Activated B cell treated with CpG ODN at 0.5 μM for 24 hours (primary cell): ENCODE data around the gene C1orf167. TPM values are rescaled to one million over a fixed set of nuclear protein-coding genes. Genes with fewer than 3 reads are reported as not detected.

ENCODE experiments used
- ATAC-seq: fragments of 200-7000 bp; cut with Tn5 transposase; one replicate; pipeline ENCODE4 v1.10.0; 2021; ENCODE audit warnings: low read depth, mild to moderate bottlenecking, moderate library complexity
- CTCF ChIA-PET: fragments of 350-600 bp; sonication (Branson Sonifier 250); formaldehyde crosslinking; loops from one replicate; lab custom pipeline; 2021; ENCODE audit warnings: antibody characterized with exemption; lab: Charles Lee
- POLR2A ChIA-PET: fragments of 350-600 bp; sonication (Branson Sonifier 250); formaldehyde crosslinking; loops from one replicate; lab custom pipeline; 2021; ENCODE audit warnings: antibody characterized with exemption; lab: Charles Lee
- DNase-seq: peaks from one replicate; pipeline ENCODE4 v3.0.0; 2022
- H3K27ac Mint-ChIP-seq: one replicate; pipeline ENCODE4 v1.8.0; 2020; ENCODE audit warnings: mixed read lengths
- H3K27me3 Mint-ChIP-seq: one replicate; pipeline ENCODE4 v1.8.0; 2021; ENCODE audit warnings: mixed read lengths
- H3K36me3 Mint-ChIP-seq: one replicate; pipeline ENCODE4 v1.8.0; 2021; ENCODE audit warnings: low read depth, mixed read lengths
- H3K4me1 Mint-ChIP-seq: one replicate; pipeline ENCODE4 v1.8.0; 2021; ENCODE audit warnings: mixed read lengths
- H3K4me3 Mint-ChIP-seq: one replicate; pipeline ENCODE4 v1.8.0; 2020; ENCODE audit warnings: mild to moderate bottlenecking, mixed read lengths
- H3K9me3 Mint-ChIP-seq: one replicate; pipeline ENCODE4 v1.8.0; 2020; ENCODE audit warnings: mixed read lengths
- intact Hi-C: fragments of 100-400 bp; cut with micrococcal nuclease; formaldehyde crosslinking; loops from one replicate; pipeline ENCODE4 v1.15.1; 2024
- total RNA-seq: library from RNA; stranded (reverse); gene quantifications from 2 replicates; pipeline ENCODE4 v1.2.3, GENCODE V29; 2022
- TF ChIP-seq, protein P1 (sequence below): fragments of 200-600 bp; IDR thresholded peaks from one replicate; pipeline ENCODE4 v1.8.0; 2022; ENCODE audit warnings: antibody characterized with exemption, mild to moderate bottlenecking

The C1orf167 gene
- total RNA-seq, 1 donor from 2014 or later: not detected

DNA sequence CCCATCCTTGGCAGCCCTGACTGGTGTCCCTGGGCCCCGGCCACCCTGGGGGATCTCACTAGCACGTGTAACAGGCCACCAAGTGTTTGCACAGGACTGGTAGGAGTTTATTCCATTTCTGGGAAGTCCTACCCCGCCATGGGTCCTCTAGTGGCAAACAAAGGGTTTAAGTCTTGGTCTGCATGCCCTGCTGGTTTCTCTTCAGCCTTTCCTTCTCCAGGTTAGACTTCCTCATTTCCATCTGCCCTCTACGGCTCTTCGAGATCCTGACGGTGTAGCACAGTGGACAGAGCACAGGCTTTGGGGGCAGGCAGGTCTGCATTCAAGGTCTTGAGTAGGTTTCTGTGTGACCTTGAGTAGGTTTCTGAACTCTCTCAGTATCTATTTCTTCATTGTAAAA lies 23.2 kb upstream of the C1orf167 start:
- ChIA-PET POLR2A (no interaction called here), CTCF (interaction anchor here (3.3 kb wide), 1 partner anchor 19 kb away, joined by 16 read pairs; no protein-coding TSS in a partner anchor)
- no peak for DNase-seq
- Mint-ChIP-seq H3K4me1 (peaks cover 40% of the 10 kb centered on the region), H3K9me3 (no peaks in the 10 kb centered on the region), H3K27me3 (no peaks in the 10 kb centered on the region), H3K4me3 (no peak overlapping the region), H3K27ac (no peak overlapping the region), H3K36me3 (peaks cover 3% of the 10 kb centered on the region)
- ATAC-seq: no peak
- TF ChIP-seq, protein P1, sequence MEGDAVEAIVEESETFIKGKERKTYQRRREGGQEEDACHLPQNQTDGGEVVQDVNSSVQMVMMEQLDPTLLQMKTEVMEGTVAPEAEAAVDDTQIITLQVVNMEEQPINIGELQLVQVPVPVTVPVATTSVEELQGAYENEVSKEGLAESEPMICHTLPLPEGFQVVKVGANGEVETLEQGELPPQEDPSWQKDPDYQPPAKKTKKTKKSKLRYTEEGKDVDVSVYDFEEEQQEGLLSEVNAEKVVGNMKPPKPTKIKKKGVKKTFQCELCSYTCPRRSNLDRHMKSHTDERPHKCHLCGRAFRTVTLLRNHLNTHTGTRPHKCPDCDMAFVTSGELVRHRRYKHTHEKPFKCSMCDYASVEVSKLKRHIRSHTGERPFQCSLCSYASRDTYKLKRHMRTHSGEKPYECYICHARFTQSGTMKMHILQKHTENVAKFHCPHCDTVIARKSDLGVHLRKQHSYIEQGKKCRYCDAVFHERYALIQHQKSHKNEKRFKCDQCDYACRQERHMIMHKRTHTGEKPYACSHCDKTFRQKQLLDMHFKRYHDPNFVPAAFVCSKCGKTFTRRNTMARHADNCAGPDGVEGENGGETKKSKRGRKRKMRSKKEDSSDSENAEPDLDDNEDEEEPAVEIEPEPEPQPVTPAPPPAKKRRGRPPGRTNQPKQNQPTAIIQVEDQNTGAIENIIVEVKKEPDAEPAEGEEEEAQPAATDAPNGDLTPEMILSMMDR: no peak
- intact Hi-C loops: loop anchor here (5.0 kb wide), 3 partner anchors 169 to 681 kb away; partner anchors contain the start of gene MTOR

DNA sequence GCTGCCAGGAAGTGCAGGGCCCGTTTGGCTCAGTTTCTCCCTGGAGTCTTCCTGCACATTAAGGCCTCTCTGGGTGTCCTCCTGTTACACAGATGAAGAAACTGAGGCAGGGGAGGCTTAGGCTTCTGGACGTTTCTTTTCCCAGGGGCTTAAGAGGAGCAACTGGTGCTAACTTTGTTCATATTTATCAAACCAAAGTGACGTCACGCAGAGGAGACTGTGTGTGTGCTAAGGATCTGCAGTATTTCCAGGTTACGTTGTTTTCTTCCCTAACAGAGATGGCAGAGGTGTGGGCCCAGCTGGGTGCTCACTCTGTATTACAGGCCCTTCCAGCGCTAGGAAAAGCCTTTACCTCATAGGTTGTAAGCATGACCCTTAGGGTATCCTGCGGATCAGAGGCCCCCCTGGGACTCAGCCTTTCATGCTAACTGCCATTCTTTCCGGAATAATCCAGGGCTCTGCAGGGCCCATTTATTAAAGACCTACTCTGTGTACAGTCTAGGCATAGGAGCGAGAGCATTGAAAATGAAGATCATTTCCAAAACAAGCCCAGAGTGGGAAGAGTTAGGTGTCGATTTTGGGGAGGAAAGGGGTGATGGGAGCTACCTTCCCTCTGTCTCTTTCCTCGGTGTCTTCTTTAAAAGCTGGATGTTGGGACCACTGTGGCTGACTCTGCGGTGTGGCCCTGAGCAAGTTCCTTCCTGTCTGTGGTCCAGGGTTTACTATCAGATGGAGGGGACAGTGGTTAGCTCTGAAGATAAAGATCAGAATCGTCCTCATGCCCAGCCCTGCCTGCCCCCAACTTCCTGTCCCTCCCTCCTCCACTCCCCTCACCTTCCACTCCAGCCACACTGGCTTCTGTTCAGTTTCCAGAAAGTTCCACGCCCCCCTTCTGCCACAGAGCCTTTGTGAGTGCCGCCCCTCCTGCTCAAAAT lies 21.5 kb upstream of the C1orf167 start:
- Mint-ChIP-seq H3K9me3 (no peaks in the 10 kb centered on the region), H3K36me3 (peaks cover 3% of the 10 kb centered on the region), H3K4me1 (peaks cover 37% of the 10 kb centered on the region), H3K4me3 (no peak overlapping the region), H3K27me3 (no peaks in the 10 kb centered on the region), H3K27ac (no peak overlapping the region)
- ChIA-PET CTCF (no interaction called here), POLR2A (interaction anchor here (0.7 kb wide), 1 partner anchor 169 kb away, joined by 3 read pairs; no protein-coding TSS in a partner anchor)
- TF ChIP-seq, protein P1: no peak
- ATAC-seq (no peak), DNase-seq (no peak)
- intact Hi-C loops: no loop called here

DNA sequence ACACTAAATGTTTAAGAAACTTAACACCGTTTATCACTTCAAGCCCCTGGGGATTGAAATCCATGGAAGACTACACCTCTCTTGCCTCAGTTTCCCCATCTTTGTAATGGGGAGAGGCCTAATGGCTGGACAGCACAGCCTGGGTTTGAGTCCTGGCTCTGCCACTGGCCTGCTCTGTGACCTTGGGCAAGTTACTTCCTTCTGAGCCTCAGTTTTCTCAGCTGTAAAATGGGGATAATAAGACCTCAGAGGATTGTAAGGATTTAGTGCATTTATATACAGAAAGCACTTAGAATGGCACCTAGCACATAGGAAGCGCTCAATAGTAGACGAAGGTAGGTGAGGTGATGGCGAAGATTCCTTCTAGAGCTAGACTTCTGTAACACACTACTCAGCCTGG lies 20.5 kb upstream of the C1orf167 start:
- ChIA-PET POLR2A (interaction anchor here (1.2 kb wide), 1 partner anchor 22 kb away, joined by 3 read pairs; no protein-coding TSS in a partner anchor), CTCF (no interaction called here)
- DNase-seq (no peak), ATAC-seq (no peak)
- TF ChIP-seq, protein P1: no peak
- peaks cover 34% of the 10 kb centered on the region for H3K4me1 Mint-ChIP-seq
- H3K27ac Mint-ChIP-seq: no peak overlapping the region
- intact Hi-C loops: no loop called here
- H3K4me3 Mint-ChIP-seq: no peak overlapping the region
- H3K27me3 Mint-ChIP-seq: no peaks in the 10 kb centered on the region
- H3K9me3 Mint-ChIP-seq: no peaks in the 10 kb centered on the region
- H3K36me3 Mint-ChIP-seq: peaks cover 7% of the 10 kb centered on the region

DNA sequence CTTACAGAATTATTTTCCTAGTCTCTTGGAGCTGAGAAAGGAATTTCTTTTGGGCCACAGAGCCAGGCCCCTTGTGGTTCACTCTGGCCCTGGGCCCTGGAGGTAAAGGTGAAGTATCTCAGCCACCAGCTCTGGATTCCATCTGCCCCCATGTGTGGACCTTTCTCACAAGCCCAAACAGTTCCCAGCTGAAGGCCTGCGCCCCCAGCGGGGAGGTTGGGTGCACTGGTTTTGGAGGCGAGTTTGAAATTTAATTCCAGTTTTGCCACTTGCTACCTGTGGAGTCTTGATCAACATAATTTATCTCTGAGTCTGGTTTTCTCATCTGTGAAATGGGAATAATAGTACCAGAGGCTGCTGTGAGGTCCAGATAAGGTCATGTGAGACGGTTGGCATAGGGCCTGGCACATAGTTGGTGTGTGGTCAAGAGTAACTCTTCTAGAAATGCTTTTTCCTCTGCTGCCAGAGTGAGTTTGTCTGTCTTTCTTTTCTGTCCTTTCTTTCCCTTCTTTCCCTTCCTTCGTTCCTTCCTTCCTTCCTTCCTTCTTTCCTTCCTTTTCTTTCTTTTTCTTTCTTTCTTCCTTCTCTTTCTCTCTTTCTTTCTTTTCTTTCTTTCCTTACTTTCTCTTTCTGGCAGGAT lies 20.0 kb upstream of the C1orf167 start:
- no peak for ATAC-seq

More for the DNA sequence above, 20.0 kb upstream of the C1orf167 start:
- no peaks in the 10 kb centered on the region for H3K9me3 Mint-ChIP-seq
- no peaks in the 10 kb centered on the region for H3K27me3 Mint-ChIP-seq
- H3K36me3 Mint-ChIP-seq: peaks cover 12% of the 10 kb centered on the region
- TF ChIP-seq, protein P1: no peak
- intact Hi-C loops: no loop called here
- CTCF ChIA-PET: interaction anchor here (0.7 kb wide), 1 partner anchor 82 kb away, joined by 3 read pairs; no protein-coding TSS in a partner anchor
- POLR2A ChIA-PET: interaction anchor here (1.2 kb wide), 1 partner anchor 22 kb away, joined by 3 read pairs; no protein-coding TSS in a partner anchor
- DNase-seq: no peak
- H3K4me3 Mint-ChIP-seq: no peak overlapping the region
- no peak overlapping the region for H3K27ac Mint-ChIP-seq
- H3K4me1 Mint-ChIP-seq: peaks cover 28% of the 10 kb centered on the region
